Measurements from ENCODE around the gene MAN2B1.

- TF ChIP-seq CTCF (IDR thresholded peaks at IDR 0.05; ENCODE audit: low read length) (no peak), EZH2 (optimal IDR thresholded peaks at IDR 0.05; ENCODE audit: low read depth, low read length) (no peak)
Measured at GRCh38 chr19:12638611-12639182, 27.8 kb downstream of the MAN2B1 start.

Data from MM.1S (cell line).